IPS-20b (cell line): ENCODE results near the gene FCHSD2.
A peak's percentile ranks its signal among the peaks of the same experiment; 100 is the strongest.

Experiments used
- H3K27ac ChIP-seq: one replicate; pipeline ENCODE4 v1.5.1; 2013; ENCODE audit warnings: low read length
- H3K27me3 ChIP-seq: 2 replicates; pipeline ENCODE4 v1.6.1; 2013; ENCODE audit warnings: mild to moderate bottlenecking, low read length, inconsistent platforms; ENCODE audit not compliant: insufficient read depth
- H3K36me3 ChIP-seq: 2 replicates; pipeline ENCODE4 v1.6.1; 2013; ENCODE audit warnings: low read depth, mild to moderate bottlenecking, inconsistent platforms, low read length, moderate library complexity; ENCODE audit not compliant: insufficient read depth
- H3K4me1 ChIP-seq: 2 replicates; pipeline ENCODE4 v1.6.1; 2013; ENCODE audit warnings: mild to moderate bottlenecking, control low read depth, inconsistent platforms, low read length, moderate library complexity; ENCODE audit not compliant: insufficient read depth
- H3K4me3 ChIP-seq: 2 replicates; pipeline ENCODE4 v1.5.1; 2013; ENCODE audit warnings: mild to moderate bottlenecking, low read length, inconsistent platforms
- H3K9ac ChIP-seq: 2 replicates; pipeline ENCODE4 v1.6.1; 2013; ENCODE audit warnings: low read depth, mild to moderate bottlenecking, inconsistent platforms, low read length, moderate library complexity
- H3K9me3 ChIP-seq: 2 replicates; pipeline ENCODE4 v1.6.1; 2013; ENCODE audit warnings: mild to moderate bottlenecking, low read depth, low read length, inconsistent platforms; ENCODE audit not compliant: insufficient read depth

The FCHSD2 gene

DNA sequence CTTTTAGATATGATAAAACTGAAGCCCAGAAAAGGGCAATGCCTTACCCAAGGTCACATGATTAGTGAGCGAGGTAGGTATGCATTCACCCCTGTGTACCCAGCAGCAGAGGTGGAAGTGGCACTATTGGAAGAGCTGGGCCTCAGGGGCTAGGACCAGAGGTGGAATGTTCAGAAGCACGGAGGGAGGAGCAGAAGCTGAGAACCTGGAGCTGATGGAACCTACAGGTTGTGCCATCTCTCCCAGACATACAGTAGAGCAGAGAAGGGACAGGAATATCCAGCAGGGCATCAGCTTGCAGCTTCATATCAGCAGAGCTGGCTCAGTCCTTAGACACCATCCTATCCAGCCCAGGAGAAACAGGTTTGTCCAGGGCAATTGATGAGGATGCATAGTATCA lies 14.6 kb upstream of the FCHSD2 start:
- peaks cover 2% of the 10 kb centered on the region; the same call in 1 of the 2 replicates for H3K4me1 ChIP-seq
- no peaks in the 10 kb centered on the region for H3K27me3 ChIP-seq
- H3K4me3 ChIP-seq = no peak overlapping the region
- no peaks in the 10 kb centered on the region for H3K36me3 ChIP-seq
- no peak overlapping the region for H3K9ac ChIP-seq
- no peaks in the 10 kb centered on the region for H3K9me3 ChIP-seq
- no peak overlapping the region for H3K27ac ChIP-seq

DNA sequence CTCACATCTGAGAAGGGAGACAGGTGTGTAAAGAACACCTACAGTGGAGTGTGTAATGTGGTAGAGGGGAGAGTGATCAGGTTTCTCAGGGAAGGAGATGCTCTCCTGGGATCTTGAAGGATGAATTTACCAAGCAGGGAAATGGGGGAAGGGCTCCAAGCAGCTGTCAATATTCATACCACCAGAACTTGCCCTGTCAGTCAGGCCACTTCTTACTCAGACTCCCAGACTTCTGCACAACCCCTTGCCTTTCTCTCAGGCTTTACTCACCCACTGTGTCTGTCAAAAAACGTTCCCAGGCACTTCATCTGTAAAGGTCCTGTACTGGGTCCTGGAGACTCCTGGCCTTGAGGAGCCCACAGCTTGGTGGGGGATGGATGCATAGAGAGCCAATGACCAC lies 14.0 kb upstream of the FCHSD2 start:
- no peak overlapping the region for H3K4me3 ChIP-seq
- no peaks in the 10 kb centered on the region for H3K9me3 ChIP-seq
- no peak overlapping the region for H3K9ac ChIP-seq
- H3K27me3 ChIP-seq = no peaks in the 10 kb centered on the region
- H3K4me1 ChIP-seq = peaks cover 2% of the 10 kb centered on the region; the same call in 1 of the 2 replicates
- H3K27ac ChIP-seq = no peak overlapping the region
- no peaks in the 10 kb centered on the region for H3K36me3 ChIP-seq

DNA sequence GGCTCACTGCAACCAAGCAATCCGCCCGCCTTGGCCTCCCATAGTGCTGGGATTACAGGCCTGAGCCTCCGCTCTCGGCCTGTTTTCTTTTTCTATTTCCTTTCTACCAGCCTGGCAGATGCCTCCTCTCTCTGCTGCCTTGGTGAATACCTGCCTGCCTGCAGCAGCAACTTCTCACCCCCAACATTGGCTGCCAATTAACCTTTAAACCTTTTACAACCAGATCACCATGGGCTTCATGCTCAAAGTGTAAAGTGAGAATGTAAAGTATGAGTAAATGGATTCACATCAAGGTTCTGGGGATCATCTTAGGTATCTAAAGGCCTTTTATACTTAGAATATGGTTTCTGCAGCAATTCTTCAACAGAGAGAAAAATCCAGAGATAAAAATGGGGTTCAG lies 13.0 kb upstream of the FCHSD2 start:
- Histone ChIP-seq H3K36me3 (no peaks in the 10 kb centered on the region), H3K9me3 (no peaks in the 10 kb centered on the region), H3K9ac (no peak overlapping the region), H3K27me3 (no peaks in the 10 kb centered on the region), H3K4me1 (peaks cover 2% of the 10 kb centered on the region; the same call in 1 of the 2 replicates), H3K27ac (no peak overlapping the region), H3K4me3 (no peak overlapping the region)

DNA sequence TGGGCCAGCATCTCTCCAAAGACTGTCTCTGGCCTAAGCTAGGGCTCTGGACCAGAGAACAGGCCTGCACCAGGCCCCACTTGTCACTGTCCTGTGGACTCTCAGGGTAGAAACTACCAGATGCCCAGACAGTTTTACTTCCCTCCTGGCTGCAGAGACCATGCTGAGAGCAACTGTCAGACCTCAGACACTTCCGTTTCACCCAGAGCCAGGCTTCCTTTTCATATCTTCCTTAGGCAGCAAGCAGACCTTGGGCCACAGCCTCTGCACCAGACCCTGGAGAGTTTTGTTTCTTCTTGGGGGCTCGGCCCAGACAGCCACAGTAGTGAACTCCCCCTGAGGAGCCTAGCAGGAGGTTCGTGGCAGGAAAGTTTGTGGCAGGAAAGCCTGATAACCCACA lies 12.1 kb upstream of the FCHSD2 start:
- H3K9ac ChIP-seq = no peak overlapping the region
- H3K36me3 ChIP-seq = no peaks in the 10 kb centered on the region
- H3K27me3 ChIP-seq = no peaks in the 10 kb centered on the region
- no peaks in the 10 kb centered on the region for H3K9me3 ChIP-seq
- no peak overlapping the region for H3K4me3 ChIP-seq
- H3K4me1 ChIP-seq = peaks cover 2% of the 10 kb centered on the region; the same call in 1 of the 2 replicates
- no peak overlapping the region for H3K27ac ChIP-seq

DNA sequence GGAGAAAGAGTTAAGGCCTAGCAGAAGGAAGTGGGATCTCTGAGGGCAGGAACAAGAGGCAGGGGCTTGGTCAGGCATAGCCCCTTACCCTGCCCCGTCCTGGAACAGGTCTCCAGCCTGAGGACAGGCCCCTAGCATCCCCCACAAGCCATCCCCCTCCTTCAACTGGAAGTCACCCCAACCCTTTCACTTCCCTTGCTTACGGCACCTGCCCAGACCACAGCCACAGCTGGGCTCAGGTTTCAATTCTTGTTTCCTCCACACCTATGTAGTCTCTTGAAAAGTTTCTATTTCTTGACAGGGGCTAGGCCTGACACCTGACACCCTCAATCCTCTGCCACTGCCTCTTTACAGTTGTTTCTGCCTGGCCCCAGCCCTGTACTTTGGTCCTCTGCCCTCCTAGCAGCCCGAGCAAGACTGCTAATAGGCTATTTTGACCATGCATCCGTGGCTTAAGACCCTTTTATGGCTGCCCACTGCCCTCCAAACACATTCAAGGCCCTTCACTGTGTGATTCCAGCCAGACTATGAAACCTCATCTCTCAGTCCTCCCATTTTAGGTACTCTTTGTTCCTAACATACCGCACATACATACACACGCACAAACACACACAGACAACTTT lies 10.9 kb upstream of the FCHSD2 start:
- Histone ChIP-seq H3K9me3 (no peaks in the 10 kb centered on the region), H3K9ac (no peak overlapping the region), H3K36me3 (no peaks in the 10 kb centered on the region), H3K27me3 (no peaks in the 10 kb centered on the region), H3K4me3 (no peak overlapping the region), H3K4me1 (peaks cover 2% of the 10 kb centered on the region; the same call in 1 of the 2 replicates), H3K27ac (no peak overlapping the region)

DNA sequence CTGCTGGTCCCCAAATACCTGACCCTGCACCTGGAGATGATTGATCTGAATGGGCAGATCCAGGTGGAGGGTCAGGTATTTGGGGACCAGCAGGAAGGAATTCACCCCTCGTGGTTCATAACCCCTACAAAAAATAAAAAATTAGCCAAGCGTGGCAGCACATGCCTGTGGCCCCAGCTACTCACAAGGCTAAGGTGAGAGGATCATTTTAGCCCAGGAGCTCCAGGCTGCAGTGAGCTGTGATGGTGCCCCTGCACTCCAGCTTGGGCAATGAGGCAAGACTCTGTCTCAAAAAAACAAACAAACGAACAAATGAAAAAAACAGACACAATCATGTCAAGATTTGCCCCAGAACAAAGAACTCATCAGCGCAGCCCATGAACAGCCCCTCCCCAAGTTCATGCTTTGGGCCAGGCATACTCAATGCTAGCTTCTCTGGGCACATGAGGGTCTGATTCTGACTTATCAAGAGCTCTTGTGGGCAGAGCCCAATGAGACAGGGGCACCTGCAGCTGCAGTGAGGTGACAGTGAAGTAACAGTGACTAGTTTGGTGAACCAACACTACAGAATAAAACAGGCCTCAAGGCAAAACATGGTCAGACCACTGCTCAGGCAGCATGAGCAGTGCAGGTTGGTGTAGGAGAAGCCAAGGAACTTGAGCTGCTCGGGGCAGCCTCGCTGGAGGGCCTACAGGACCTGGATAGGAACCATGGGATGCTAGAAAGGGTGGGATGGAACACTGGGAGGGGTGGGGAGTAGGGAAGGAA lies 10.2 kb upstream of the FCHSD2 start:
- Histone ChIP-seq H3K9ac (no peak overlapping the region), H3K27ac (no peak overlapping the region), H3K4me3 (no peak overlapping the region), H3K27me3 (no peaks in the 10 kb centered on the region), H3K36me3 (no peaks in the 10 kb centered on the region), H3K4me1 (peaks cover 2% of the 10 kb centered on the region; the same call in 1 of the 2 replicates), H3K9me3 (no peaks in the 10 kb centered on the region)

DNA sequence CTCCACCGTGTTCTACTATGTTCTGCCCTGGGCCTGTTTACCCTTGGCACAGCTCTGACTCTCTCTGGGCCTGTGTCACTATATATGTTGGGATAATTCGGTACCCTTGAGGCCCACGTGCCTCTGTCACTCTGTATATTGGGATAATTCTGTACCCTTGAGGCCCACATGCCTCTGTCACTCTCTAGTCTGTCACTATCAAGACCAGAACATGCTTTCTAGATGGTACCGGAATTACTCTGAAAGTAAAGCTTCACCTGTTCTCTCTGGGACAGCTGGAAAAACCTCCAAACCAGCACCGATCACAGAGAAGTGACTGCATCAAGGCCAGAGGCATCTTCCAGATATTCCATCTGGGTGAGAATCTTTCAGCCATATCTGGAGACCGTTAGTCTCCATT lies 9.3 kb upstream of the FCHSD2 start:
- no peak overlapping the region for H3K4me3 ChIP-seq
- H3K36me3 ChIP-seq = no peaks in the 10 kb centered on the region
- no peaks in the 10 kb centered on the region for H3K27me3 ChIP-seq
- no peak overlapping the region for H3K9ac ChIP-seq
- H3K27ac ChIP-seq = no peak overlapping the region
- peaks cover 2% of the 10 kb centered on the region; the same call in 1 of the 2 replicates for H3K4me1 ChIP-seq
- H3K9me3 ChIP-seq = no peaks in the 10 kb centered on the region

DNA sequence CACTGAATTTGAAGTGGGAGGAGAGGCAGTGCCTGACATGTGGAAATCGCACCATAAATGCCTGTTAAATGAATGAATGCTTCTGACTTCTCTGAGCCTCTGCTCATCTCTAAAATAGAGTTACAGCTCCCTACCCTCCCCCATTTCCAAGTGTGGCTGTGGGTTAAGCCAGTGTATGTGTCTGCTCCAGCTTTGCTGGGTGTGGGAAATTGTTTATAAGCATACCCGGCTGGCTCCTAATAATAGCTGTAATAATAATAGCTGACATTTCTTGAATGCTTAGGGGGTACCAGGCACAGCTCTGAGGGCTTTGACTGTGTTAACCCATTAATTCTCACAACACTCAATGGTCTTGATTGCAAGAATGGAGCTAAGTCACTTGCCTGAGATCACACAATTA lies 7.0 kb upstream of the FCHSD2 start:
- H3K4me3 ChIP-seq = no peak overlapping the region
- no peak overlapping the region for H3K27ac ChIP-seq
- H3K4me1 ChIP-seq = peaks cover 2% of the 10 kb centered on the region; the same call in 1 of the 2 replicates
- no peaks in the 10 kb centered on the region for H3K9me3 ChIP-seq
- no peaks in the 10 kb centered on the region for H3K36me3 ChIP-seq
- H3K27me3 ChIP-seq = peaks cover 15% of the 10 kb centered on the region
- no peak overlapping the region for H3K9ac ChIP-seq

DNA sequence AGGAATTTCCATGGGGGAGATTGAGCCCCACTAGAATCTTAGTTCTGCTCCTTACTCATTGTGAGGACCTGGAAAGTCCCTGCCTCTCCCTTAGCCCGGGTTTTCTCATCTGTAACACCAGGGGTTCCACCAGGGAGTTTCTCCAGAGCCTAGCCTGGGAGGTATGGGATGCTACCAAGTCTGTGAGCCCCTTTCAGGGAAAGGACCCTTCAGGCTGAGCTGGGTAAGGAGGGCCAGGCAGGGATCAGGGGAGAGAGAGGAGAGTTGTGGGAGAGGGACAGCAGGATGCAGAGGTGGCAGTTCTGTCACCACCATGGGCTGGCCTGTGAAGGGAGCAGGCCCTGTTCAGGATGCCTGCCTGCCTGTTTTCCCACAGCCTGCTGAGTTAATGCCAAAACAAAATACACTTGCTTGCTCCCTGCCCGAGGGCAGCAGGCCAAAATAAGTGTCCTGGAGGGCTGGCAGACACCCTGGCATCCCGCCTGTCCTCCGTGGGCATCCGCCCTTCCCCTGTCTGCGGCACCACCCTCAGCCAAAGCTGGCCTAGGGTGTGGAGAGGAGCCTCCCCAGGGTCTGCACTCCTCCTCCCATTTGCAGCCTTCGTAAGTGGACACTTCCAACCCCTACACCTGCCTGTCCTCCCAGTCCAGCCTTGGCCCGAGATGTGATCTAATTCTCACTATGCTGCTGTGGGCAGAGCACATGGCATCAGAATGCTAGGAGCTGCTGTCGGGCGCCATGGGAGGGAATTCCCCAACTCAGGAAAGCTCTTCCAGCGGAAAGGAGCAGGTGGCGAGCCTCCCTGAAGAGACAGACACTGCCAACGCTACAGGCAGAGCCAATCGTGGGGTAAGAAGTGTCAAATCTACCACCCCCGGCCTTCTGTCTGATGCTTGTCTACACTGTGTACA lies 5.9 kb upstream of the FCHSD2 start:
- Histone ChIP-seq H3K27ac (no peak overlapping the region), H3K9ac (no peak overlapping the region), H3K4me3 (no peak overlapping the region), H3K27me3 (peaks cover 23% of the 10 kb centered on the region), H3K36me3 (no peaks in the 10 kb centered on the region), H3K4me1 (peaks cover 7% of the 10 kb centered on the region; the same call in 1 of the 2 replicates), H3K9me3 (no peaks in the 10 kb centered on the region)

DNA sequence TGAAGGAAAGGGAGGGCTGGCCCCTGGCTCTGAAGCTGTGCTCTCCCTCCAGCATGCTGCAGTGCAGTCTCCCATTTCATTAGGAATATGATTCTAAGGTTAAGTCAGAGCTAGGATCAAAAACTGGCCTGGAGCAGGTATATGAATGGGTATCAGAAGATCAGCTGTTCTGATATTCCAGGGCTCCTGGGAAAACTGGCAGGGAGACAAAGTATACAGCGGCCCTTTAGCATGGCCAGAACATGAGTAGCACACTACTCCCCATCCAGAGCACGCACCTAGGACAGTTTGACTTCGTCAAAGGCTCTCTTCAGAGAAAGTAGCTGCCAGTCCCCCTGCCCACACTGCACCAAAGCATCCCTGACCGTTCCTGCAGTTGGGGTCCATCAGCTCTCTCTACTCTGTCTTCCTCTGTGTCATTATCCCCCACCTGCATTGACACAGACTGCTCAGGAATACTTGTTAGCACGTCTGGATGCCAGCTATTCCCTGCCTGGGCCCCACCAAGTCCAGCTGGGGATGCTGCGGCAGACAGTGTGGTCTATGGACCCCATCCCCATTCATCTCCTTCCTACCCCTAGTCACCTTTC lies 4.0 kb upstream of the FCHSD2 start:
- peaks cover 8% of the 10 kb centered on the region; the same call in 1 of the 2 replicates for H3K4me1 ChIP-seq
- H3K27me3 ChIP-seq = peaks cover 25% of the 10 kb centered on the region
- H3K9ac ChIP-seq = no peak overlapping the region
- H3K4me3 ChIP-seq = no peak overlapping the region
- no peaks in the 10 kb centered on the region for H3K36me3 ChIP-seq
- H3K27ac ChIP-seq = no peak overlapping the region
- H3K9me3 ChIP-seq = no peaks in the 10 kb centered on the region

DNA sequence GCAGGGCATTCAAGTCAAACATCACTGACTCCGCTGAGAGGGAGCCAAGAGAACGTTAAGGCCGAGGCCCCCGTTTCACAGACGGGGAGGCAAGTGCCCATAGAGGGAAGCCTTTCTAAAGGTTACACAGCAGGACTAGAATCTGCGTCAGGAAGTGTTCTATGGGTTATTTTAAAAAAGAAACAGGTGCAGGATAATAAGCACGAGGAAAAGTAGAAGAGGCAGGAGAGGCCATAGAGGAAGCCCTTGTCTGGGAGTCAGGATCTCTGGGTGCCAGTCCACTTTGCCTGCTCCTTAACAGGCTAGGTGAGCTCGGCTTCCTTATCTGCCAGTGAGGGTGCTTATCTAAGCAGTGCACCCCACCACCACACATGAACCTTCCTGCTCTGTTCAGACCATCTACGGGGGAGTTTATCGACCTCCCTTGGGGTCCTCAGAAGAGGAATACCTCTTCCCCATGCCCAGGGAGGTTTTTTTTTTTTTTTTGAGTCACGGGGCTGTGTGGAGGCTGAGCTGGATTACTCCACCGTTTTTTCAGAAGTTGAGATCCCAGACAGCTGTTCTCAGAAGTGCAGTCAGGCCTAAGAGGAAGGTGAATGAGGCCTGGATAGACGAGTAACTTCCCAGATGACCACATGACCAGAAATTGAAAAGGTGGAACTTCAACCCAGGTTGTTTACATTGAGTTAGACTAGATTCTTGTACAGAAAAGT lies 1.2 kb upstream of the FCHSD2 start:
- Histone ChIP-seq H3K27ac (no peak overlapping the region), H3K36me3 (no peaks in the 10 kb centered on the region), H3K9me3 (no peaks in the 10 kb centered on the region), H3K27me3 (peaks cover 42% of the 10 kb centered on the region), H3K4me1 (peaks cover 18% of the 10 kb centered on the region), H3K9ac (peak overlapping the region; percentile 52), H3K4me3 (peak overlapping the region; percentile 80)
